Pons (tissue), 1 donor: Measurements from ENCODE around the gene GRIK3.
A peak's percentile ranks its signal among the peaks of the same experiment; 100 is the strongest.

Experiments
- DNase-seq: peaks from one replicate; pipeline ENCODE4 v3.0.0-alpha.2; 2016; ENCODE audit warnings: low spot score

Gene GRIK3

GRCh38 chr1:36855699-36856494 lies 178.4 kb downstream of the GRIK3 start:
- no peak for DNase-seq

GRCh38 chr1:36853638-36854037 lies 180.7 kb downstream of the GRIK3 start:
- DNase-seq: no peak

- no peak for DNase-seq
Observed at GRCh38 chr1:36852586-36852985, 181.7 kb downstream of the GRIK3 start.

GRCh38 chr1:36851595-36851994 lies 182.7 kb downstream of the GRIK3 start:
- no peak for DNase-seq

GRCh38 chr1:36851087-36851486 lies 183.2 kb downstream of the GRIK3 start:
- no peak for DNase-seq

GRCh38 chr1:36849956-36850355 lies 184.4 kb downstream of the GRIK3 start:
- DNase-seq: no peak

GRCh38 chr1:36847761-36848160 lies 186.6 kb downstream of the GRIK3 start:
- no peak for DNase-seq

- DNase-seq: no peak
Observed at GRCh38 chr1:36847186-36847585, 187.1 kb downstream of the GRIK3 start.

- DNase-seq: no peak
Observed at GRCh38 chr1:36846357-36846756, 188.0 kb downstream of the GRIK3 start.

GRCh38 chr1:36845802-36846201 lies 188.5 kb downstream of the GRIK3 start:
- DNase-seq: no peak

- no peak for DNase-seq
Observed at GRCh38 chr1:36844917-36845316, 189.4 kb downstream of the GRIK3 start.

- DNase-seq: no peak
Observed at GRCh38 chr1:36843906-36844610, 190.3 kb downstream of the GRIK3 start.

- no peak for DNase-seq
Observed at GRCh38 chr1:36843027-36843426, 191.3 kb downstream of the GRIK3 start.

- DNase-seq: no peak
Observed at GRCh38 chr1:36842448-36842847, 191.9 kb downstream of the GRIK3 start.

- DNase-seq: no peak
Observed at GRCh38 chr1:36839485-36839884, 194.8 kb downstream of the GRIK3 start.

GRCh38 chr1:36838888-36839287 lies 195.4 kb downstream of the GRIK3 start:
- no peak for DNase-seq

- DNase-seq: no peak
Observed at GRCh38 chr1:36836916-36837315, 197.4 kb downstream of the GRIK3 start.

GRCh38 chr1:36836196-36836883 lies 198.0 kb downstream of the GRIK3 start:
- no peak for DNase-seq

GRCh38 chr1:36835696-36836095 lies 198.6 kb downstream of the GRIK3 start:
- DNase-seq: no peak

GRCh38 chr1:36835017-36835695 lies 199.2 kb downstream of the GRIK3 start:
- DNase-seq: no peak

- no peak for DNase-seq
Observed at GRCh38 chr1:36834586-36834985, 199.7 kb downstream of the GRIK3 start.

GRCh38 chr1:36831186-36831810 lies 203.0 kb downstream of the GRIK3 start:
- DNase-seq: peak; percentile 42
